ENCODE measurements around the gene RPRD1B. TPM values are rescaled to one million over a fixed set of nuclear protein-coding genes. Genes with fewer than 3 reads are reported as not detected.

The RPRD1B gene
- total RNA-seq, 1 experiment from 2014 or later: 55.1 TPM

GRCh38 chr20:38090061-38090460 lies 56.5 kb downstream of the RPRD1B start:
- H3K79me2 ChIP-seq (ENCODE audit: low read depth): no peaks in the 10 kb centered on the region
- BruUV-seq (replicated peaks): no TSS peak

DNA sequence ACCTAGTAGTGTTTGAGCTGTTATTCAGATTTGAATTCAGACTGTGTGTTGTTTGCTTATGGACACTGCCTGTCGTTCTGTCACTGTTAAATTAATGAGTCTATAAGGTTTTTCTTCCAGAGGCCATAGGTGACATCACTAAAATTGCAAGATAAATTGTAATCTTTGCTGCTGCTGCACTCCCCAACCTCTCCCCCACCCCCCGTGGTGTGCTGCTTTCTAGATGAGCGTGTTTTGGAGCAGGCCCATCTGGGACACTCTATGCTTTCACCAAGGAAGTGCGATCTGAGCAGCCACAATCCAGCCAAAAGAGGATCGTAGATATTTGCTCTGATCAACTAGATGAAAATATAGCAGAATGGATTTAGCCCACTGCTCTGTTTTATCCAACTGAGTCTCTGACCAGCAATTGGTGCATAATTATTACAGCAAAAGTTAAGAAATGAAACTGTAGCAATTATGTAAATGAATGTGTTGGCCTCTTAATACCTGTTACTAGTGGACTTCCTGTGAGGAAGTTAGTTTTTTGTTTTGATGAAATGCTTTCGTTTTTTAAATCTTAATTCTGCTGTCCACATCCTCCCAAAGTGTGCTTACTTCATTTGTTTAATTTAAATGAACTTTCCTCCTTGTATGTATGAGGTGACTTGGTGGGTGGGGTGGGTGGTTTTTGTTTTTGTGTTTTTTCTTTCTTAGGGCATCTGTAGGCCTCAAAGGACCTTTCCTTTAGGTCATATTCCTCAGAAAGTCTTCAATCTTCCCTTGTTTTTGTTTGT lies 58.1 kb downstream of the RPRD1B start:
- no peak overlapping the region for H3K4me3 ChIP-seq
- no peak overlapping the region for H3K4me2 ChIP-seq
- no peaks in the 10 kb centered on the region for H3K9me2 ChIP-seq (ENCODE audit: insufficient read depth)
- H3K79me2 ChIP-seq (ENCODE audit: low read depth): no peaks in the 10 kb centered on the region
- POLR2A ChIA-PET (ENCODE audit: unreplicated experiment): interaction anchor here (0.6 kb wide), 1 partner anchor 386 kb away, joined by 4 read pairs; no protein-coding TSS in a partner anchor
- H3F3A ChIP-seq (ENCODE audit: insufficient read depth, low read depth): peaks cover 16% of the 10 kb centered on the region
- H4K20me1 ChIP-seq (ENCODE audit: insufficient read depth): no peaks in the 10 kb centered on the region
- no peaks in the 10 kb centered on the region for H3K9me3 ChIP-seq (ENCODE audit: insufficient read depth, low read depth)
- CTCF ChIA-PET: interaction anchor here (0.6 kb wide), 1 partner anchor 155 kb away, joined by 4 read pairs; no protein-coding TSS in a partner anchor
- H3K27ac ChIP-seq: no peak overlapping the region
- intact Hi-C loops (cut with micrococcal nuclease; ENCODE audit: unreplicated experiment): no loop called here
- H3K4me1 ChIP-seq (replicated peaks; ENCODE audit: insufficient read depth): peaks cover 16% of the 10 kb centered on the region
- H2AFZ ChIP-seq: no peak overlapping the region
- H3K27me3 ChIP-seq (ENCODE audit: insufficient read depth, low read depth): no peaks in the 10 kb centered on the region
- TF ChIP-seq EZH2 (IDR thresholded peaks at IDR 0.05; ENCODE audit: low read depth): no peak
- TF ChIP-seq, protein P1, sequence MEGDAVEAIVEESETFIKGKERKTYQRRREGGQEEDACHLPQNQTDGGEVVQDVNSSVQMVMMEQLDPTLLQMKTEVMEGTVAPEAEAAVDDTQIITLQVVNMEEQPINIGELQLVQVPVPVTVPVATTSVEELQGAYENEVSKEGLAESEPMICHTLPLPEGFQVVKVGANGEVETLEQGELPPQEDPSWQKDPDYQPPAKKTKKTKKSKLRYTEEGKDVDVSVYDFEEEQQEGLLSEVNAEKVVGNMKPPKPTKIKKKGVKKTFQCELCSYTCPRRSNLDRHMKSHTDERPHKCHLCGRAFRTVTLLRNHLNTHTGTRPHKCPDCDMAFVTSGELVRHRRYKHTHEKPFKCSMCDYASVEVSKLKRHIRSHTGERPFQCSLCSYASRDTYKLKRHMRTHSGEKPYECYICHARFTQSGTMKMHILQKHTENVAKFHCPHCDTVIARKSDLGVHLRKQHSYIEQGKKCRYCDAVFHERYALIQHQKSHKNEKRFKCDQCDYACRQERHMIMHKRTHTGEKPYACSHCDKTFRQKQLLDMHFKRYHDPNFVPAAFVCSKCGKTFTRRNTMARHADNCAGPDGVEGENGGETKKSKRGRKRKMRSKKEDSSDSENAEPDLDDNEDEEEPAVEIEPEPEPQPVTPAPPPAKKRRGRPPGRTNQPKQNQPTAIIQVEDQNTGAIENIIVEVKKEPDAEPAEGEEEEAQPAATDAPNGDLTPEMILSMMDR (conservative IDR thresholded peaks at IDR 0.05): no peak
- peaks cover 17% of the 10 kb centered on the region; the same call in 1 of the 2 replicates for H3K36me3 ChIP-seq (ENCODE audit: low read depth)
- BruUV-seq (replicated peaks): no TSS peak
- DNase-seq: no peak

More at GRCh38 chr20:38090061-38090460, 56.5 kb downstream of the RPRD1B start:
- Histone ChIP-seq H3K27me3 (ENCODE audit: insufficient read depth, low read depth) (no peaks in the 10 kb centered on the region), H3F3A (ENCODE audit: insufficient read depth, low read depth) (peaks cover 16% of the 10 kb centered on the region), H3K4me3 (no peak overlapping the region), H3K4me2 (no peak overlapping the region), H3K9me2 (ENCODE audit: insufficient read depth) (no peaks in the 10 kb centered on the region), H3K9me3 (ENCODE audit: insufficient read depth, low read depth) (no peaks in the 10 kb centered on the region), H4K20me1 (ENCODE audit: insufficient read depth) (no peaks in the 10 kb centered on the region), H2AFZ (no peak overlapping the region), H3K27ac (no peak overlapping the region), H3K4me1 (replicated peaks; ENCODE audit: insufficient read depth) (peaks cover 16% of the 10 kb centered on the region), H3K36me3 (ENCODE audit: low read depth) (peaks cover 19% of the 10 kb centered on the region; the same call in 1 of the 2 replicates)
- ChIA-PET CTCF (no interaction called here), POLR2A (ENCODE audit: unreplicated experiment) (no interaction called here)
- no peak for DNase-seq
- TF ChIP-seq, protein P1 (conservative IDR thresholded peaks at IDR 0.05): no peak
- no peak for TF ChIP-seq EZH2 (IDR thresholded peaks at IDR 0.05; ENCODE audit: low read depth)
- intact Hi-C loops (cut with micrococcal nuclease; ENCODE audit: unreplicated experiment): no loop called here

DNA sequence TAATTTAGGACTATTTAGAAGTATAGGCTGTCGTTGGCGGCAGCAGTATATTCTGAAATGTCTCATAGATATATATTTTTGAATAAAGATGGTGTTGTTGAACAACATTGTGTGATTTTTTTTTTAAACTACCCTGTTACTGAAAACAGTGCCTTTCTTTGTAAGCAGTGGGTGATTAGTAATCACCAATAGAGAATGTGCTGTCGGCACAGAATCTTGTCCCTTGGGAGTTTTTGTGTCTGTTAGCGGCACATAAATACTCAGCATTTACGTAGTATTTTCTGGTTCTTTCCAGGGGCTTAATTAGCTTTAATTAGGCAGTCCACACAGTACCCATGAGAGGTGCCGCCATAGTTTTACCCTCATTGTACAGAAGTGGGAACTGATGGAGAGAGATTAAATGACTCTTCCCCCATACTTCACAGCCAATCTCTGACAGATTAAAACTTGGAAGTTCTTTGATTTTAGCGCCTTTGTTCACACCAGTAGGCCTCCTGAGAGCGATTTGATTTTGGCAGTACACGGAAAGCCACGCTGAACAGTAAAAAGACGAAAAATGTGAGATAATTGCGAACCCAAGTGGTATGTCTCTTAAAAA lies 58.8 kb downstream of the RPRD1B start:
- Histone ChIP-seq H3K9me3 (ENCODE audit: insufficient read depth, low read depth) (no peaks in the 10 kb centered on the region), H3K36me3 (ENCODE audit: low read depth) (peaks cover 9% of the 10 kb centered on the region; the same call in 1 of the 2 replicates), H3K27me3 (ENCODE audit: insufficient read depth, low read depth) (no peaks in the 10 kb centered on the region), H3K4me1 (replicated peaks; ENCODE audit: insufficient read depth) (peaks cover 16% of the 10 kb centered on the region), H4K20me1 (ENCODE audit: insufficient read depth) (no peaks in the 10 kb centered on the region), H3K4me2 (no peak overlapping the region), H3F3A (ENCODE audit: insufficient read depth, low read depth) (peaks cover 16% of the 10 kb centered on the region), H2AFZ (no peak overlapping the region), H3K4me3 (no peak overlapping the region), H3K9me2 (ENCODE audit: insufficient read depth) (no peaks in the 10 kb centered on the region), H3K27ac (no peak overlapping the region), H3K79me2 (ENCODE audit: low read depth) (no peaks in the 10 kb centered on the region)
- CTCF ChIA-PET: interaction anchor here (0.7 kb wide), 1 partner anchor 121 kb away, joined by 3 read pairs; no protein-coding TSS in a partner anchor
- BruUV-seq (replicated peaks): no TSS peak
- DNase-seq: no peak
- intact Hi-C loops (cut with micrococcal nuclease; ENCODE audit: unreplicated experiment): no loop called here
- TF ChIP-seq, protein P1 (conservative IDR thresholded peaks at IDR 0.05): no peak
- no peak for TF ChIP-seq EZH2 (IDR thresholded peaks at IDR 0.05; ENCODE audit: low read depth)
- POLR2A ChIA-PET (ENCODE audit: unreplicated experiment): interaction anchor here (0.6 kb wide), 1 partner anchor 387 kb away, joined by 4 read pairs; no protein-coding TSS in a partner anchor

All from PC-9 (cell line).